ENCODE measurements around the gene S100PBP.

S100PBP gene

DNA sequence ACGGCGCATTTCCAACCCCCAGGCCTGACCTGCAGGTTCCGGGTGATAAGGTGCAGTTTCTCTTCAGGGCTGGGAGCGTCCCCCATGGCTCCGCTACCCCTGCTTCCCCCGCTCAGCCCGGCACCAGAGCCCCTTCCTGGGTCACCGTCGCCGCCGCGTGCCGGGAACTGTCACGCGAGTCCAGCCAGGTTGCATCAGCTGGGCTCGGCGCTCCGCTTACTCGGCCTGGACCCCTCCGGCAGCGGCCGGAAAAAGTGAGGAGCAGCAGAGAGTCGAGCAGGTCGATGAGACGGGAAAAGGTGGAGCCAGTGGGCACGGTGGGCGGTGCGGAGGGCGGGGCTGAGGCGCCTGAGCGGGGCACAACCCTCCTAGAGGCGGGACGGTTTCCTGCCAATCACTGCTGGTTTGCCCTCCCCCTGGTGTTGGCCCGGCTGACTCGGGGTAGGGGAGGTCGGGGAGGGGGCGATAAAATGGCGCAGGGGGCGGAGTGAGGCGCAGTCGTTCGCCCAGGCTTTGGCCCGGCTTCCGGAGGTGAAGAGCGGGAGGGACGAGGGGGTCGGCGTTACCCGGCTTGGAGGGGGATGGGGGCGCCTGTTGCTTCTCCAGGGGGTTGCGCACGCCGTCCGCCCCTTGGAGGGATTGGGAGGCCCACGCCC lies at the start of gene S100PBP, which contains the start of gene YARS1:
Gene S100PBP, plus strand, starts transcription at position 495 of the 656 bp plus-strand sequence. CDS start 8,447 bp downstream, outside the sequence.
Gene YARS1, minus strand, starts transcription at position 200 of the 656 bp plus-strand sequence. Its CDS starts 114 bp downstream, at position 86.
- DNase-seq, result peak; percentile 98

DNA sequence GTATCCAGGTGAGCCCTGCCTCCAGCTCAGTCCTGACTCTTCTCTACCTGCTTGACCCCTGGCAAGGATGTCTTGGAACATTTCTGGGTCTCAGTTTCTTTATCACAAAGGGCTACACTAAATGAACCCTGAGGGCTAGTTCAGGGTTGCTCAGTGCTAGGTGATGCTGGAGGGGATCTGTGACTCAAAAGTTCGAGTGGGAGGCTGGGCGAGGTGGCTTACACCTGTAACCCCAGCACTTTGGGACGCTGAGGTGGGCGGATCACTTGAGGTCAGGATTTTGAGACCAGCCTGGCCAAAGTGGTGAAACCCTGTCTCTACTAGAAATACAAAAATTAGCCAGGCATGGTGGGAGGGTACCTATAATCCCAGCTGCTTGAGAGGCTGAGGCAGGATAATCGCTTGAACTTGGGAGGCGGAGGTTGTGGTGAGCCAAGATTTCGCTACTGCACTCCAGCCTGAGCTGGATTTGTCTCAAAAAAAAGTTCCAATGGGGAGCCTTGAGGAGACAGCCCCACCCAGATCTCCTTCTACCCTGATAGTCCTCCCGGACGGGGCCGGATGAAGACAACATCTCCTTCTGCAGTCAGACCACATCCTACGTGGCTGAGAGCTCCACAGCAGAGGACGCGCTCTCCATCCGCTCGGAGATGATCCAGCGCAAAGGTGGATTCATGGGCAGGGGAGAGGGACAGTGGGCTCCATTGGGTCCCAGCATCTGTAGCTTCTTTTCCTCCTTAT lies 49.2 kb upstream of the S100PBP start:
- DNase-seq, result no peak

DNA sequence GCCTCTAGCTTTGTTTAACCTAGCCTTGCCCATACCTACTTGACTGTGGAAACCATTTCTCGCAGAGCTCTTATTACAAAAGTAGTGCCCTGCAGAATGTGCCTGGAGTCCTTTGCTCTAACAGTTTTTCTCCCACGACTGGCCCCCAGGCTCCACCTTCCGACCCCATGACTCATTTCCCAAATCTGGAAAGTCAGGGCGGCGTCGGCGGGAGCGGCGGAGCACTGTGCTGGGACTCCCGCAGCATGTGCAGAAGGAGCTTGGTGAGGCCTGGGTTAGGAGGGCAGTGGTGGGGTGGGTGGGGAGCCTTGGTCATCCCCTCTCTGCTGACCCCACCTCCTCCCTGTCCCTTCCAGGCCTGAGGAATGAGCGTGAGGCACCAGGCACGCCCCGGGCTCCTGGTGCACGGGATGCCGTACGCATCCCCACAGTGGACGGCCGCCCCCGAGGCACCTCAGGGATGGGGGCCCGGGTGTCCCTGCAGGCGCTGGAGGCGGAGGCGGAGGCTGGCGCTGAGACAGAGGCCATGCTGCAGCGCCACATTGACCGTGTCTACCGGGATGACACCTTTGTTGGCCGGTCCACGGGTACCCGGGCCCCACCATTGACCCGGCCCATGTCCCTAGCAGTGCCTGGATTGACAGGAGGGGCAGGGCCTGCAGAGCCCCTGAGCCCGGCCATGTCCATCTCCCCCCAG lies 47.8 kb upstream of the S100PBP start:
- DNase-seq, result no peak

DNA sequence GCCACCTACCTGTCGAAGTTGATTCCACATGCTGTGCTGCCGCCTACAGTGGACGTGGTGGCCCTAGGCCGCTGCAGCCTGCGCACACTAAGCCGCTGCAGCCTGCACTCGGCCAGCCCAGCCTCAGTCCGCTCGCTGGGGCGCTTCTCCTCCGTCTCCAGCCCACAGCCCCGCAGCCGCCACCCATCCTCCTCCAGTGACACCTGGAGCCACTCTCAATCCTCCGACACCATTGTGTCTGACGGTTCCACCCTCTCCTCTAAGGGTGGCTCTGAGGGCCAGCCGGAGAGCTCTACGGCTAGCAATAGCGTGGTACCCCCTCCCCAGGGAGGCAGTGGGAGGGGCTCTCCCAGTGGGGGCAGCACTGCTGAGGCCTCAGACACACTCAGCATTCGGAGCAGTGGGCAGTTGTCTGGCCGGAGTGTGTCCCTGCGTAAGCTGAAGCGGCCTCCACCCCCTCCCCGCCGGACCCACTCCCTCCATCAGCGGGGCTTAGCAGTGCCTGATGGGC lies 47.2 kb upstream of the S100PBP start:
- DNase-seq, result no peak

DNA sequence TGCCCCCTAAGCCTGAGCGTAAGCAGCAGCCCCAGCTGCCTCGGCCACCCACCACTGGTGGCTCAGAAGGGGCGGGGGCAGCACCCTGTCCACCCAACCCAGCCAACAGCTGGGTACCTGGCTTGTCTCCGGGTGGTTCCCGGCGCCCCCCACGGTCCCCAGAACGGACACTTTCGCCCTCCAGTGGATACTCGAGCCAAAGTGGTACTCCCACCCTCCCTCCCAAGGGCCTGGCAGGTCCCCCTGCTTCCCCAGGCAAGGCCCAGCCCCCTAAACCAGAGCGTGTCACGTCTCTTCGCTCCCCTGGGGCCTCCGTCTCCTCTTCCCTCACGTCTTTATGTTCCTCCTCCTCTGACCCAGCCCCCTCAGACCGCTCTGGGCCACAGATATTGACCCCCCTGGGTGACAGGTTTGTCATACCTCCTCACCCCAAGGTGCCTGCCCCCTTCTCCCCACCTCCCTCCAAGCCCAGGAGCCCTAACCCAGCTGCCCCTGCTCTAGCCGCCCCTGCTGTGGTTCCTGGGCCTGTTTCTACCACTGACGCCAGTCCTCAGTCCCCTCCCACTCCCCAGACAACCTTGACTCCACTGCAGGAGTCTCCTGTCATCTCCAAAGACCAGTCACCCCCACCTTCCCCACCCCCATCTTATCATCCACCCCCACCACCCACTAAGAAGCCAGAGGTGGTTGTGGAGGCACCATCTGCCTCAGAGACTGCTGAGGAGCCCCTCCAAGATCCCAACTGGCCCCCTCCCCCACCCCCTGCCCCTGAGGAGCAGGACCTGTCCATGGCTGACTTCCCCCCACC lies 46.5 kb upstream of the S100PBP start:
- DNase-seq, result no peak

DNA sequence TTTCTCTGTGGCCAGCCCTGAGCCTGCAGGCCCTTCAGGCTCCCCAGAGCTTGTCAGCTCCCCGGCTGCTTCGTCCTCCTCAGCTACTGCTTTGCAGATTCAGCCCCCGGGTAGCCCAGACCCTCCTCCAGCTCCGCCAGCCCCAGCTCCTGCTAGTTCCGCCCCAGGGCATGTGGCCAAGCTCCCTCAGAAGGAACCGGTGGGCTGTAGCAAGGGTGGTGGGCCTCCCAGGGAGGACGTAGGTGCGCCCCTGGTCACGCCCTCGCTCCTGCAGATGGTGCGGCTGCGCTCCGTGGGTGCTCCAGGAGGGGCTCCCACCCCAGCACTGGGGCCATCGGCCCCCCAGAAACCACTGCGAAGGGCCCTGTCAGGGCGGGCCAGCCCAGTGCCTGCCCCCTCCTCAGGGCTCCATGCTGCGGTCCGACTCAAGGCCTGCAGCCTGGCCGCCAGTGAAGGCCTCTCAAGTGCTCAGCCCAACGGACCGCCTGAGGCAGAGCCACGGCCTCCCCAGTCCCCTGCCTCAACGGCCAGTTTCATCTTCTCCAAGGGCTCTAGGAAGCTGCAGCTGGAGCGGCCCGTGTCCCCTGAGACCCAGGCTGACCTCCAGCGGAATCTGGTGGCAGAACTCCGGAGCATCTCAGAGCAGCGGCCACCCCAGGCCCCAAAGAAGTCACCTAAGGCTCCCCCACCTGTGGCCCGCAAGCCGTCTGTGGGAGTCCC lies 45.7 kb upstream of the S100PBP start:
- no peak for DNase-seq

DNA sequence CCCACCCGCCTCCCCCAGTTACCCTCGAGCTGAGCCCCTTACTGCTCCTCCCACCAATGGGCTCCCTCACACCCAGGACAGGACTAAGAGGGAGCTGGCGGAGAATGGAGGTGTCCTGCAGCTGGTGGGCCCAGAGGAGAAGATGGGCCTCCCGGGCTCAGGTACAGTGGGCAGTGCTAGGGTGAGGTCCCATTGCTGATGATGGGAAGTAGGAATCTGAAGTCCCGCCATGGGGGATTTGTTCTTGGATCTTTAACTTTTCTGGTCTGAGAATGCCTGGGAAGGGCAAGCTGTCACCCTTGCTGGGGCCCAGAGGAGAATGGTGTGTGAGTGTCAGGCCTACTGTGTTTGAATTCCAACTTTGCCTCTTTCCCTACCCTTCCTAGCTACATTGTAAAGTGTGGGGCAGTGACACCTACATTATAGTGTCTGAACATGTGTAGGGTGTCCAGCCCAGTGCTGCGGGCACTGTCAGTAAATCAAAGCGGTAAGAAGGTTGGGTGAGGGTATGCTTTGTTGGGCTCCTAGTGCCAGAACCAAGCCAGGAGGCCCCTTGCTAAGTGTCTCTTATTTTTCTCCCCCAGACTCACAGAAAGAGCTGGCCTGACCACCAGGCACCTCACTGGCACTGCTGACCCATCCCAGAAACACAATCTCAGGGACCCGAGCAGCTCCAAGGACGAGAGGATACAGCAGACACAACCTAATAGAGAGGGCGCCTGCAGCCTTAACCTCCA lies 45.0 kb upstream of the S100PBP start:
- no peak for DNase-seq

DNA sequence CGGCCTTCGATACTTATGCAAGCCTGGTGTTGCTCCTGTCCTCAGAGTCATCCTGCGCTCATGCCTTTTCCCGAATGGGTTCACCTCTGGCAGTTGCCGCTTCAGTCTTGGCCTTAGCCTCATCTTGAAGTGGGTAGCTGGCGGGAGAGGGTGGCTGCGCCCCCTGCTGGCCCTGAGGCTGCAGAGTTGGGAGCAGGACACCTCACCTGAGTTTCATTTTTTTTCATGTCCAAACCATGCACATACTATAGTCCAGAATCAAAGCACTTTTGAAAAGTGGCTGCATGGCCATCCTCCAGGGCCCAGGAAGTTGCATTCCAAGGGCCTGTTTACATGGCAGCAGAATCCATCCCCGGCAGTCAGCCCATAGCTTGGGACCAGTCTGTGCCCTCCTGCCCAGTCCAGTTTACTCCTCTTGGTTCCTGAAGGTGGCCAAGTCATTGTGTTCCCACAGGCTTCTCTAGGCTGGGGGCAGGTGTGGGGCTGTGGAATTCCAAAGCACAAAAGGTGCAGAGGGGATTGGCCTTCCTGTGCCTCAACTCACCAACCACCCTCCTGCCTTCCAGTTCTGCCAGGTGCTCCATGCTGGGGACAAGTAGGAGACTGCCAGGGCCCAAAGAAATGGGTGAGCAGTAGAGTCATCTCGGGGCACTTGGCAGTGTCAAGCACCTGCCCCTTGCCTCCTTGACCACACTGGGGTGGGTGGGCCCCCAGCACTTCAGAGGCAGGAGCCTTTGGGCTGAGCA lies 44.3 kb upstream of the S100PBP start:
- peak; percentile 82 for DNase-seq

DNA sequence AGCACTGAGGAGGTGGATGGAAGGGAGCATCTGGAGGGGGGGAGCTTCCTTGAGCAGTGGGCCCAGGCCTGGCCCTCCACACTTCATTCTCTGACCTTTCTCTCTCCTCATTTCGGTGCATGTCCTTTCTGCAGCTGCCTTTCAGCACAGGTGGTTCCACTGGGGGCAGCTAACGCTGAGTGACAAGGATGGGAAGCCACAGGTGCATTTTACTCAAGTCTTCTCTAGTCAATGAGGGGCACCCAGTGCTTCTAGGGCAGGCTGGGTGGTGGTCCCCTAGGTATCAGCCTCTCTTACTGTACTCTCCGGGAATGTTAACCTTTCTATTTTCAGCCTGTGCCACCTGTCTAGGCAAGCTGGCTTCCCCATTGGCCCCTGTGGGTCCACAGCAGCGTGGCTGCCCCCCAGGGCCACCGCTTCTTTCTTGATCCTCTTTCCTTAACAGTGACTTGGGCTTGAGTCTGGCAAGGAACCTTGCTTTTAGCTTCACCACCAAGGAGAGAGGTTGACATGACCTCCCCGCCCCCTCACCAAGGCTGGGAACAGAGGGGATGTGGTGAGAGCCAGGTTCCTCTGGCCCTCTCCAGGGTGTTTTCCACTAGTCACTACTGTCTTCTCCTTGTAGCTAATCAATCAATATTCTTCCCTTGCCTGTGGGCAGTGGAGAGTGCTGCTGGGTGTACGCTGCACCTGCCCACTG lies 43.5 kb upstream of the S100PBP start:
- no peak for DNase-seq

DNA sequence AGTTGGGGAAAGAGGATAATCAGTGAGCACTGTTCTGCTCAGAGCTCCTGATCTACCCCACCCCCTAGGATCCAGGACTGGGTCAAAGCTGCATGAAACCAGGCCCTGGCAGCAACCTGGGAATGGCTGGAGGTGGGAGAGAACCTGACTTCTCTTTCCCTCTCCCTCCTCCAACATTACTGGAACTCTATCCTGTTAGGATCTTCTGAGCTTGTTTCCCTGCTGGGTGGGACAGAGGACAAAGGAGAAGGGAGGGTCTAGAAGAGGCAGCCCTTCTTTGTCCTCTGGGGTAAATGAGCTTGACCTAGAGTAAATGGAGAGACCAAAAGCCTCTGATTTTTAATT lies 43.0 kb upstream of the S100PBP start:
- no peak for DNase-seq

DNA sequence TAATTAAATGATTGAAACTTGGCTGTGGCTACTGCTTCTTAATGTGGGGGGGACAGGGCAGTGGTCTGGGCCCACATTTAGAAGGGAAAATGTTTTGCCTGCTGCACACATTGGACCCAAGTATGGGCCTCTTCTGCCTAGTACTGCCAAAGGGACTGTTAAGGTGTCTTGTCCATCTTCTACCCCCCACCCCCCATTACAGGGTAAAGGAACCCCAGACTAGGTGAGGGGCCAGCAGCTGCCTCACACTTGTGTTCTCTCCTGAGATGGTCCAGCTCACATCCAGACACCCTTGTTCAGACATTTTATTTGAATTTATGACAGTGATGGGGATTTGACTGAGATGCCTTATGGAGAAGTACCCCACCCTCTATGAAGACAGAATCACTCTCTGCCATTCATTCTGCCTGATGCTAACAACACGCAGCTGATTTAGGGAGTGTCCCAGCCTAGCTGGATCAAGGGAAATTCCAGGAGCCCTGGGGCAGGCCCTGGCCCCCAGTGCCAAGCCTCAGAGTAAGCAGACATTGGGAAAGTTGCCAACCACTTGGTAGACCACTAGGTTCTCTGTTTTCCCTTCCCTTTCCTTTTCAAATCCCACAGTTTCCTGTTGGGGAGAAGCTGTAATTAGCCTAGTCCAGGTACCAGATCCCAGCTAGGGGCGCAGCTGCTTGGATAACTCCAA lies 42.4 kb upstream of the S100PBP start:
- DNase-seq, result no peak

DNA sequence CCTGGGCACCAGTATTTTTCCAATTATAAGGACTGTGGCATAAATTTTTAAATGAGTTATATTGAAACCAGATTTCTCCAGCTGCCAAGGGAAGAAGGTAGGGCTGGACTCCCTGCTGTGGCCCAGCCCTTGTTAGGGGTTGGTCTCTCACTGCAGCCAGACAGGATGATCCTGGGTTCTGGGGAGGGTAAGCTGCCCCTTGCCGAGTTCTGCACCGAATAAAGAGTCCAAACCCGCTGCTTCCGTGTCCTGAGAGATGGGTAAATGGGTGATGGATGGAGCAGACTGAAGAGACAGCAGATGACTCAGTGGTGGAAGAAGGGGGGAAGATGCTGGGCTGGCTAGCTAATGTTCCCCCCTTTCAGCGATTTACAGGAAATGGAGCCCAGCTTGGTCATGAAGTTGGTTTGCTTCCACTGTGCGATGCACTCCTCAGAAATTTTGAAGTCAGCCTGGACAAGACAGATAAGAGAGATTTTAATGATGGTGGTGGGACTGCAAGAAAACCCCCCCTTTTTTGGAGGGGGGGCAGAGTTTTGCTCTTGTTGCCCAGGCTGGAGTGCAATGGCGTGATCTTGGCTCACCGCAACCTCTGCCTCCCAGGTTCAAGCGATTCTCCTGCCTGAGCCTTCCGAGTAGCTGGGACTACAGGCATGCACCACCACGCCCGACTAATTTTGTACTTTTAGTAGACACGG lies 41.7 kb upstream of the S100PBP start:
- peak; percentile 33 for DNase-seq

DNA sequence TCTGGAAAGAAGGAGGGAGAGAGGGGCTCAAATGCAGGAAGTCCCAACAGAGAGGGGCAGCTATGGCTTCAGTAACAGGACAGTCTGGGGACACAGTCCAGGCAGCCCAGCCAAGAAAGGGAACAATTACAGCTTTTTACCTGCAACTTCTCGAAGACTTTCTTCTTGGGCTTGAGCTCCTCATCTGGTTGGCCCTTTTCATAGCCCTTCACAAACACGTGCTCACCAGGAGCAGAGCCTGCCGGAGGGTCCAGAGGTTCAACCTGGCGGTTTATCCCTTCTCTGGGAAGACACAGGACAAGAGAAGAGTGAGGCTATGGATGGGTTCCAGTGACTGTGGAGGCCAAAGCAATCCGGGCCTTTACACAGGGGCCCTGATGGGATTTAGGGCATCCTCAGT lies 38.2 kb upstream of the S100PBP start:
- DNase-seq, result no peak

DNA sequence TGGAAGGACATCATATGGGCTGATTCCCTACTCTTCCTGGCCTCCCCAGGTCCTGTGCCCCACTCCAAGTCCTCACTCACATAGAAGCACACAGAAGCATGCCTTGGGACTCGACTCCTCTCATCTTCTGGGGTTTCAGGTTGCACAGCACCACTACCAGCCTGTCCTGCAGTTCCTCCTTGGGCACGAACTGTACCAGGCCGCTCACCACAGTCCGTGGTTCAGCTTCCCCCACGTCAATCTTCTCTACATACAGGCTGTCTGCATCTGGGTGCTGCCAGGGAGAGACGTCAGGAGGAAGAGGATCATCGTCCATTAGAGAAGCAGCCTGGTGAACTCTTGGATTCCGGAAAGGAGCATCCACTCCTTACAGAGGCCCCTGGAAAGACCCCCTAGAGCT lies 37.4 kb upstream of the S100PBP start:
- DNase-seq, result no peak

DNA sequence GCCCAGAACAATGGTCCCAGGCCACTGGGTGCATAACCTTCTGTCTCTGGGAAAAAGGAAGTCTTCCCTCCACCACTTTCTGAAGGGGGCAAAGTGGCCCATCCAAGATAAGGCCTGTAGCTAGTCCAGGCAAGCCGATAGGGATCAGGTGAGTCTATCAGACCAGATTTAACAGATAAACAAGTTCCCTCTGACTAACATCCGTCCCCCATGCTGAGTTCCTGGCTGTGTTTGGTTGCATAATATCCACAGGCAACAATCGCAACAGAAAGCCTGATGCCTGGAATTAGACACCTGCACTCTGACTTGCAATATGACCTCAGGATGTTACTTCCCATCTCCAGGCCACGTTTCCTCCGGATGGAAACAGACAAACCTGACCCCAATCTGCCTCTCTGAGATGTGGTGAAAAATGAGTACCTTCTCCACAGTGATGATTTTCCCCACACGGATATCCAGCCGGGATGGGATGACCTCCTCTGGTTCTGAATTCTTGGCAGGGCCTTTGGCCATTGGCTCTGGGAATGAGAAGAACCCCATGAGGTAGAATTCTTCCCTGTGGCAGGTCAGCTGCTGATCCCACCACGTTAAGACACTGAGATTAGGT lies 36.7 kb upstream of the S100PBP start:
- DNase-seq, result no peak

DNA sequence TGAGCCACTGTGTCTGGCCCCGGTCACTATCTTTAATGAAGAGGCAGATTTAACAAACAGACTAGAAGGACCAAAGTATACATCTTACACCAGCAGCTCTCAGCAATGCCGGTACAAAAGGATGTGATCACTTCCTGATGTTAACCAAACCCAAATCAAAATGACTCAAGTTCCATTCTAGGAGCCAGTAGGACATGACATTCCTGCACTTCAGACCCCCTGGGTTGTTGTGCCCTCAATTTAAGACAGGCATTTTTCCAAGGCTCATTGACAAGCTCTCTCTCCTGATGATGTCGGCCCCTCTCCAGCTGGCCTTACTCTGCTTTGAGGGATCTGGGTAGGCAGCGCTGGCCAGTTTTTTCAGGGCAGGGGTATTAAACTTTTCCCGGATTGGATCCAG lies 35.4 kb upstream of the S100PBP start:
- no peak for DNase-seq

DNA sequence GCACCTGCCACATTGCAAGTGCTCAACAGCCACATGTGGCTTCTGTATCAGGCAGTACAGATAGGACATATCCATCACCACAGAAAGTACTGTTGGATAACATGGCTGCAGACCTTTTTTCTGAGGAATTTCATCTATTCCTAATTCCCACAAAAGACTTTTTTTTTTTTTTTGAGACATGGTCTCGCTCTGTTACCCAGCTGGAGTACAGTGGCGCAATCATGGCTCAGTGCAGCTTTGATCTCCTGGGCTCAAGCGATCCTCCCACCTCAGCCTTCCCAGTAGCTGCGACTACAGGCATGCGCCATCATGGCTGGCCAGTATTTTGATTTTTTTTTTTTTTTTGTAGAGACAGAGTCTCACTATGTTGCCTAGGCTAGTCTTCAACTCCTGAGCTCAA lies 33.6 kb upstream of the S100PBP start:
- DNase-seq, result no peak

DNA sequence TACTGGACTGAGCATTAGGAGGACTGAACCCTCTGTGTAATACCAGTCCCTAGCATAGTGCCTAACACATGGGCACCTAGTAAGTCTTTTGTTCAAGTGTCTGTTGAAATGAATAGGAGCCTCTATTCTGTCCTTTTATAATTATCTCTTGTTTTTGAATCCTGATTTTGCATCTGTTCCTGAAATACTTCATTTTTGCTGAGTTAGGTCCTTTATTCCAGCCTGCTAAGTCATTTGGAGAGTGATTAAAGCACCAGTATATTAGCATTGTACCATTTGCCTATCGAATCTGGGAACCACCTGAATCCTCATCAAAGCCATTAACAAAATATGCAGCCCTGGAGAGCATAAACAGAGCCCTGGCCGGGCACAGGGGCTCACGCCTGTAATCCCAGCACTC lies 32.6 kb upstream of the S100PBP start:
- no peak for DNase-seq
